M059J (cell line): ENCODE data around the gene CKAP5. TPM values are rescaled to one million over a fixed set of nuclear protein-coding genes. Genes with fewer than 3 reads are reported as not detected.

Experiments
- DNase-seq: peaks from one replicate; pipeline ENCODE4 v3.0.0-alpha.2; 2012; ENCODE audit warnings: low read depth
- total RNA-seq: library from RNA; depleted of rRNA; stranded (reverse); fragments of >200 nt; shearing (Covaris generic); gene quantifications from 2 replicates; pipeline ENCODE4 v1.2.3, GENCODE V29; 2014; rRNA removed

CKAP5 gene
- total RNA-seq, 1 experiment from 2014 or later, result 113 TPM

DNA sequence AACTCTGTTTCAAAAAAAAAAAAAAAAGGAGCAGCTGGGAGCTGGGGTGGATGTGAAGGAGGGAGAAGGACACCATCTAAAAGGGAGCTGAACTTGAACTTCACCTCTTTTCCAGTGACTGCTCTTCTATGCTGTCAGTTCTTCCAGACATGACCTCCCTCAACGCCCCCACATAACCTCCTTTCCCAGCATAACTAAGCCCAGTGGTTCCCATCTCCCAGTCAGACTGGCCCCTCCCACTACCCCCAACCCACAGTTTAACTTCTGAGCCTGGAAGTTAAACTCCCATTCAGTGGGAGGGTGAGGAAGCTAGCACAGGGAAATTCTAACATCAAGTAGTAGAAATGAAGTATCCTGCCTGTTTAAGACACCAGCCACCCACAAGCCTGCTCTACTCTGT lies 147.5 kb downstream of the CKAP5 start:
- no peak for DNase-seq

DNA sequence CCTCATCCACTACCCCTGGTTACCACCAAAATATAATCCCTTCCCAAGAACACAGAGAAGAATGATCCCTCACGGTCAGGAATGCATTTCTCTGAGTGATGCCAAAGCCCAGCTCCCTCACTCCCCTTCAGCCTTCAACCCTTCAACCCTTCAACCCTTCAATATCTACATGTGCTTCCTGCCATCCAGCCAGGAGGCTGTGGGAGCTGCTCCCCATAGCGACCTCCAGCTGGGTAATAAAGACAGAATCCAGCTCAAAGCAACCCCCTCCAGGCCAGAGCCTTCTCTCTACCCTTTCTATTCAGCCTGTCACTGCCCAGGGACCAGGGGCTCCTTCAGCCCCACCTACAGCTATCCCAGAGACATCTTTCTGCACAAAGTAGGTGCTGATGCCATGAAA lies 148.4 kb downstream of the CKAP5 start:
- no peak for DNase-seq

- DNase-seq, result peak; percentile 22
These were observed 148.8 kb downstream of the CKAP5 start for GRCh38 chr11:46697303-46697702.

- no peak for DNase-seq
These were observed 149.9 kb downstream of the CKAP5 start for GRCh38 chr11:46696212-46696558.

DNA sequence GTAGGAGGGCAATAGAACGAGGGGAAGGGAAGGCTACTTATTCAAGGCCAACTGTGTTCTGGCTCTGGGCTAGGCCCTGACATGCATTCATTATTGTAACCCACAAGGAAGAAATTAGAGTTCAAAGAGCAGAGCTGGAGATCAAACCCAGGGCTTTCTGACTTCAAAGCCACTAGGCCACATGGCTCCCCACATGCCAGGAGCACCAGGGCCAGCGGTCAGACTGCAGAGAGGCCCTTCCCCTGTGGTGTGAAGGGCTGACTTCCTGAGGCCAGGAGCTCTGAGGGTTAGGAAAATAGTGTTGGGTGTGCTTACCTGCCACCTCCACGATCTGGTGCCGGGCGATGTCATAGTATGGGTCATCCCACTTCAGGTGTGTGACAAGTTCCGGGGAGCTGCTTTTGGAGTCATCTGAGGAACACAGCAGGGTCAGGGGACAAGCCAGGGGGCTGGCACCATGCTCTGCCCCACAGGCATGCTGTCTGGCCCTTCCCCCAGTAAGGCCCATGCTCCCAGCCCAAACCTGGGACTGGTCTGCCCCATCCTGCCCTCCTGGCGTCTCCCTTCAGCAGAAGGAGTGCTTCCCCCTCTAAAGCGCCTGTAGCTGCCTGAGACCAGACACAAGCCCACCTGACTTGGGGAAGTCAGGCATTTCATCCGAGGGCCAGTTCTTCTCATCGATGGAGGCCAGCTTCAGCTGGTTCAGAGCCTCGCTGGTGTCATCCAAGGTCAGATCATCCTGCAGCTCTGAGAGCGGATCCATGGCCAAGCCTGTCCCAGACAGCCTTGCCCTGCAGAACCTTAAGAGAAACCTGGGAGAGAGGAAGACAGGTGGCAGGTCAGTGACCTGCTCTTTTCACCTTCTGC lies 150.5 kb downstream of the CKAP5 start:
- DNase-seq, result no peak

DNA sequence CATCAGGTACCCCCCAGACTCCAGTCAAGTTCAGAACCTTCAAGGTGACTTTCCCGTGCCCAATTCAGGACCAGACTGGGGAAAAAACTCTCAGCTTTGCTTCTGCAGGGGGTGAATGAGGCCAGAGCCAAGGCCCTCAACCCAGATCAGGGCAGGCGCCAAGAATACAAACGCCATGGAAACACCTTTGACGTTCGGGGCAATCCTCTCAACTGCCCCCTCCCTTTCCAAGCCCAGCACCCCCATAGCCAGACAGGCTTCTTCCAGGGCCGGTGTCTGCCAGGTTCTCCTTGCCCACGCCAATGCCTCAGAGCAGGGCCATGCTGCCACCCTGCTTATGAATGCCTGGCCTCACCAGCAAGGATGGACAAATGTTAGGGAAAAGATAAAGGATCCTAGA lies 151.5 kb downstream of the CKAP5 start:
- no peak for DNase-seq

DNA sequence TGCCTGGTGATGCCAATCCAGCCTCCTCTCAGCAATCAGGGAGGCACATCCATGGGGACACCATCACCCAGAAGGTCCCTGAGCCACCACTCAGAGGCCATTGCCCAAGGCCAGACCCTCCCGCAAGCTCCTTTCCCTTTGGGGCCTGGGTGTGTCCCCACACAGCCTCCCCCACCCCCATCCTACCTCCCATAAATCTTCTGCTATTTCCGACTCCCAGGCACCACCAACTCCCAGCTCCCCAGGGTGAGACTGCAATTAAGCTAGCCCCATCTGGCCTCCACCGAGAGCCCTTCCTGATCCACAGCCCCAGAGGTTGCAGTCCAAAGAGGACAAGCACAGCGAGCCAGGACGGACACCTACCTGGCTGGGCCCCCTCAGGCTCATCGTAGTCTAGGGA lies 152.0 kb downstream of the CKAP5 start:
- DNase-seq, result no peak

DNA sequence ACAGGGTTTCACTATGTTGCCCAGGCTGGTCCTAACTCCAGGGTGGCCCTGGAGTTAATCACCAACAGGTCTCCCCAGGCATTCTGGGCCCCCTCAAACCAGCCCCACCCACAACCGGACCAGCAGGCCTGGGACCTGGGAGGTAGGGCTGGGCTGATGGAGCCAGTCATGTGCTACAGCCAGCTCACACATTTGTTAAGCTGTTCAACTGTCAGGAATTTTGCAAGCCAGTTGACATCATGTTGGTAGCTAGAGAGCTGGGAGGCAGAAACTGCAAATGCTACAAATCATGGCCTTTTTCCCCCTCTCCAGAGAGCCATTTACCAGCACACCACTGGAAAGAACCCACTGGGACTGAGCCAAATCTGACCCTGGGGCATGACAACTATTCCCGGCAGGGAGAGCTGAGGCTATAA lies 152.5 kb downstream of the CKAP5 start:
- no peak for DNase-seq

Other genes with a start within 250 kb of the CKAP5 start
- 5.3 and 6.4 TPM in 2 replicates for gene HARBI1, start 229.1 kb downstream of the CKAP5 start, total RNA-seq
- gene ATG13, start 228.7 kb downstream of the CKAP5 start, total RNA-seq, result 83.7 and 95.0 TPM in 2 replicates
- 20.2 and 34.8 TPM in 2 replicates for gene ARHGAP1, start 145.7 kb downstream of the CKAP5 start, total RNA-seq
- 7.2 and 14.6 TPM in 2 replicates for gene ZNF408, start 145.2 kb downstream of the CKAP5 start, total RNA-seq
- not detected in 2 replicates for gene F2, start 127.1 kb downstream of the CKAP5 start, total RNA-seq
- 0.98 and 1.1 TPM in 2 replicates for gene LRP4, start 72.3 kb upstream of the CKAP5 start, total RNA-seq
- gene CSTPP1, start 90.5 kb upstream of the CKAP5 start, total RNA-seq, result 46.6 and 62.4 TPM in 2 replicates